Urothelium cell line (cell line): ENCODE data around the gene LIMA1.
"Not testable (repeated sequence)": the region's sequence is repeated elsewhere in the genome, so short reads cannot be mapped to it uniquely, and the experiment has no call there.

Experiments
- DNase-seq: peaks from one replicate; pipeline ENCODE4 v3.0.0; 2011; ENCODE audit warnings: low spot score, mixed read lengths
- FAIRE-seq: peaks from 2 replicates; lab custom pipeline; 2011; peaks lifted over from hg19 to GRCh38; lab: Jason Lieb, UNC

LIMA1 gene

DNA sequence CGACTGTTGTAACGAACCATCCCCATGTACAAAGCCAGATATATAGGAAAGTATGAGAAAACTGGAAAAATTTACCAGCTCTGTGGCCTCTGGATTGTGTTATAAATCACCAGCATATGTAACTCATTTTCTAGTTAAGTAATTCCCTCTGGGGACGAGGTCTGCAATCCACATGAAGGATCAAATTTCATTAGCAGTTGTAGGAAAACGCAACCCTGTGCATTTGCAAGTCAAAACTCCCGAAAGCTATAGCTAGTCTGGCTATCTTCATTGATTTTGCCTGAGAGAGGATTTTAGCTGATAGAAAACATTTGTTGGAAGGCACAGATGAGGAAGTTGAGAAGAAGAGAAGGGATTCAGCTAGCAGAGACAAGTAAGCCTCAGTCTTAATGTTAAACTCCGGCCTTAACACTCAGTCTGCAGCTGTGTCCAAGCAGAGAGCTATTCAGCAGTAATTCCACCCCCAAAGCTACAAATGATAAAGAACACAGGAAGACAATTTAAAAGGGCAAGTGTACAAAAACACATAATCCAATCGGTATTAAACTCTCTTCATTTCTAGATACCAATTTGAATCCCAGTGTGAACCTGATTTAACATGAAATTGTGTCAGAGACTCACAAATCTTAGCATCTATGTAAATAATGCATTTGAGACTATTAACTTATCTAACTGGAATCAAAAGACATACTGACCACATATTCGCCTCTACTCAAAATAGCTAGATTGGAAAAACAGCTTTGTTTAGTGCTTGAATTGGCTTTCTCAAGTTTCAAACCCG lies 61.9 kb downstream of the LIMA1 start:
- FAIRE-seq (no peak), DNase-seq (no peak)

DNA sequence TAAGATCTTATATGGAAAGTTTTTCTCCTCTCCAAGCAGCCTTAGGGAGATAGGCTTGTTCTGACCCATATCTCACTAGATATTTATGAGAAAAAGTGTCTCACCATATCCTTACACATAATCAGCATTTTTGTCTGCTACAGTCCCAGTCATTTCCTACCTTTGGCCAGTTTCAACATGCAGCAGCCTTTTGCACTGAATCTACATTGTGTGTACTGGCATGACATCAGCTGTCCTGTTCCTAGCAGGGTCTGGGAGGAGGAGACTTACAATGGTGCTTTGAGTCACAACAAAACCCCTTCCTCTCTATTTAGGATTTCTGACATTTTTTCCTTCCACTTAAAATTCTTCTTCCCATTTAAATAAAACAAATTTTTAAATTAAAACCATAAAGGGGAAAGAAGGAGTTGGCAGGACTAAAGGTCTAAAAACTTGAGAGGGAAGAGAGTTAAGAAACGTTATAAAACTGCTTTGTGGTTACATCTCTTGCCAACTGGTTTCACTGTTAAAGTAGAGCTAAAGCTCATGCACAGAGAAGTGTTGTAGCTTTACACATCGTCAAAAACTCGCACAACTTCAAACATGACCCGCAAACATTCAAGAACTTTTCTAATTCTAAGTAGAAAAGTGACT lies 62.8 kb downstream of the LIMA1 start:
- DNase-seq, result peak; percentile 36
- no peak for FAIRE-seq

DNA sequence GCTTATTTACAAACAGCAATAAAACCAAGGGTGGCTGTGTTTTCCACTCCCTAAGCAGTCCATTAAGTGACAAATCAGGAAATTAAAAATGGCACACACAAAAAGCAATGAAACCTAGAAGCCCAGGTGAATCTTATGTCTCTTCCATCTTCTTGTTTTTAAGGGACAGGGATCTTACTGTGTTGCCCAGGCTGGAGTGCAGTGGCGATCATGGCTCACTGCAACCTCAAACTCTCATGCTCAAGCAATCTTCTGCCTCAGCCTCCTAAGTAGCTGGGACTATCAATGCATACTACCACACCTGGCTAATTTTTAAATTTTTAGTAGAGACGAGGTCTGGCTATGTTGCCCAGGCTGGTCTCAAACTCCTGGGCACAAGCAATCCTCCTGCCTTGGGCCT lies 63.8 kb downstream of the LIMA1 start:
- no peak for DNase-seq
- no peak for FAIRE-seq

DNA sequence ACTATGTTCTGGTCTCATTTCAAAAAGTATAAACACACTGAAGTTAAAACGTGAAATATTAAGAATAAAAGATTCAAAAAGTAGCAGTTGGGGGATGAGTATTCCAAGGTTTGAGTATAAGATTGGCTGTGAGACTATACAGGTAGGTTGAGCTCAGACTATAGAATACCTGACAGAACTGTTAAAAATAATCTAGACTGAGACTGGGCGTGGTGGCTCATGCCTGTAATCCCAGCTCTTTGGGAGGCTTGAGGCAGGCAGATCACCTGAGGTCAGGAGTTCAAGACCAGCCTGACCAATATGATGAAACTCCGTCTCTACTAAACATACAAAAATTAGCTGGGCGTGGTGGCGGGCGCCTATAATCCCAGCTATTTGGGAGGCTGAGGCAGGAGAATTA lies 64.3 kb downstream of the LIMA1 start:
- not testable (repeated sequence) for FAIRE-seq, DNase-seq

DNA sequence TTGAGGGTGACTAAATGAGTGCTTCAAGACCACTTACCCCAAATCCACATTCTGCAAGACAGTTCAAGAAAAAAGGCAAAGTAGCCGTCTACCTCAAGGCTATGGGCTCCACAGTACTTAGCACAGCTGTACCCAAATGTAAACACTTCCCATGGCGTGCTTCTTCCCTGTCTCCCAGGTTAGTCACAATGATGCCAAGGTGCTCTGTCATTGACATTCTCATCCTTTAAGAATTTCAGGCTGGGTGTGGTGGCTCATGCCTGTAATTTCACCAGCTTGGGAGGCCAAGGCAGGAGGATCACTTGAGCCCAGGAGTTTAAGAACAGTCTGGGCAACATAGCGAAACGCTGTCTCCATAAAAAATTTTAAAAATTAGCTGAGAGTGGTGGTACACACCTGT lies 64.9 kb downstream of the LIMA1 start:
- DNase-seq, result peak; percentile 57

DNA sequence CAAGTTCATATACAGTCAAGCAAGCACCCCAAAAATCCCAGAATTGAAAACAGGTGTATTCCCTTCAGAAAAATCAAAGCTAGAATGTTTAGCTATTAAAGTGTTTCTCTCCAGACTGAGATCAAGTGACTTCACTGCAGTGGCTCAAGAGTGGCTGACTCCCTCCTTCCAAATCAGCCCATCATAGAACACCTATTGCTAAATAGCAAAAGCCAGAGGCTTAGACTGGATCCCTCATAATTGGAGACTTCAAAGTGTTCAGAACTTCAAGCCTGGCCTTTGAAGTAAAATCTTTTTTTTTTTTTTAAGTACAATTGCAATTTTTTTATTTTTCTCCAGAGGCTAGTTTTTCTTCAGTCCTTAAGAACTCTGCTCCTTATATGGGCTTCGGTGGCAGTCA lies 66.1 kb downstream of the LIMA1 start:
- DNase-seq (no peak), FAIRE-seq (no peak)

More for the DNA sequence above, 64.9 kb downstream of the LIMA1 start:
- no peak for FAIRE-seq

DNA sequence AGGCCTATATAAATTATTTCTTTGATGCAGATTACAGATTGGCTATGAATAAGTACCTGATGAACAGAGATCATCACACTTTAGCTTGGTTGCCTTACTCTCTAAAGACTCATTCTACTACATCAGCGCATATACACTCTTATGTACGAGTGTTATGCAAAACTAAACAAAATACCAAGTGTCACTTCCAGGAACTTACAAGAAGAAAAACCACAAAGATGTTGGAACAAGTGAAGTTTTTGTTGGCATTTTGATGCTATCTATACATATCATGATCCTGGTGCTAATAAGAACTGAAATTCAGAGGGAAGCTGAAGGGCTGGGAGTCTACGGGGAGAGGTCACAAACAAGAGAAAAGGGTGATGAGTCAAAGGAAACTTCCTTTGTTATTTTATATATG lies 68.3 kb downstream of the LIMA1 start:
- FAIRE-seq (no peak), DNase-seq (no peak)

DNA sequence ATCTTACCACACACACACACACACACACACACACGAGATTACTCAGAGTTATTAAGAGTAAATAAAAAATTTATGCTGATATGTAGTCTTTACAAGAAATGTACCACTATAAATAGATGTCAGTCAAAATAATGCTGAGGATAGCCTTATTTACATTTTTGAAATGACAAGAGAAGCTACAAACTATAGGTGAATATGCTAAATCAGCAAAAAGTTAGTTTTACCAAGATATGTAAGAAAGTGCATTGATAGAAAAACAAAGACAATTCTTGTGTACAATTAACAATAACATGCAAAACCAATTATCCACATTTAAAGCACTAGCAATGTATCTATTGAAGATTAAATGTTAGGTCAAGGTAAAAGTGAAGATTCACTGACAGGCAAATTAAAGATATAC lies 69.3 kb downstream of the LIMA1 start:
- FAIRE-seq (no peak), DNase-seq (no peak)

DNA sequence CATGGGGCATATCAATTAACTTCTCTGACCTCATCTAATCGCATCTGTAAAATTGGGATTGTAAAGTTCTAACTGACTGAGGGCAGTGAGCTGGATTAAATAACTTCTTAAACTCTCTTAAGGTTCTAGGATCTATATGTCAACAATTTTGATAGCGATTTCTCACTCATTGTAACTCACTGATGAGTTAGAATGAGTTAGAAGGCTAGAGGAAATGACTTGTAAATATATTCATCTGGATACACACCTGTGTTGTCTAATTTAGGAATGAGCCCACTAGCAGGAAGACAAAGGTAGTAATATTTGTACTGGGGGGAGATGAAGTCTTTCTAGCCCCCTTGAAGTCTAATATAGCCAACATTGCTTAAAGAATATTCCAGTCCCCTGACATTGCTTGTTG lies 69.9 kb downstream of the LIMA1 start:
- FAIRE-seq, result no peak
- DNase-seq, result no peak

DNA sequence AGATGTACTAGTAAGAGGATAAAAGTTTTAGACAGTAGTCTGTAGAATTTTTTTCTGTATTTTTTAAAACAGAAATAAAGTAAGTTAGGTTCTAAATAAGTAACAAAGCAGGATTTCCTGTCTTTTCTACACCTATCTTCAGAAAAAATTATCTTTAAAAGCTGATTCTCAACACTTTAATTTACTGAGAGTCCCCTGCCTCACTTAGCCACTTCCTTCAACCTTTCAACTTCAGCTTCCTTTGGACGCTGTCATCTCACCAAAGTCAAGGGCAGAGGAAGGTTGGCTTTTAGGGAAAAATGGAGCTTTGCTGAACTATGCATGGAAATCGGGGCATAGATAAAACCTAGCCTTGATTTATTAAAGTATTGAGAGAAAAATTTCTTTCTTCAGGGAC lies 71.3 kb downstream of the LIMA1 start:
- FAIRE-seq, result no peak
- no peak for DNase-seq

DNA sequence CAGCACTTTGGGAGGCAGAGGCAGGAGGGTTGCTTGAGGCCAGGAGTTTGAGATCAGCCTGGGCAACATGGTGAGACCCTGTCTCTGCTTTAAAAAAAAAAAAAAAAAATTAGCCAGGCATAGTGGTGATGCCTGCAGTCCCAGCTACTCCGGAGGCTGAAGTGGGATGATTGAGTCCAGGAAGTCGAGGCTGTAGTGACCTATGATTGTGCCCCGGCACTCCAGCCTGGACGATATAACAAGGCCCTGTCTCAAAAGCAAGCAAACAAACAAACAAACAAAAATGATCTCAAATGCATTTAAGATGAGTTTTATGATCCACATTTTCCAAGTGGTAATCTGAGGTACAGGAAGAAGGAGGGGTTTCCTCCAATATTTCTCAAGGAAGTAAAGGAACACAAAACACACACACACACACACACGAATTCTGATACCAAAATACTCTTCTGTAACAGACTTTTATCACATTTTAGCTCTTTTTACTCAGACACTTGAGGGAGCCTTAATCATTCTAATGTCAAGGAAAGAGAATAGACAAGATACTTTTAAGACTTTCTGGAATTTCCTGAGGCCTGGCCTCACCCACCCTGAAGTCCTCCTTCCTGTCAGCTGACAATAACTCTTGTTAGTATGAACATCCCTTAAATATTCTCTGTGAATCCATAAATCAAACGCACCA lies 71.8 kb downstream of the LIMA1 start:
- FAIRE-seq (no peak), DNase-seq (no peak)

DNA sequence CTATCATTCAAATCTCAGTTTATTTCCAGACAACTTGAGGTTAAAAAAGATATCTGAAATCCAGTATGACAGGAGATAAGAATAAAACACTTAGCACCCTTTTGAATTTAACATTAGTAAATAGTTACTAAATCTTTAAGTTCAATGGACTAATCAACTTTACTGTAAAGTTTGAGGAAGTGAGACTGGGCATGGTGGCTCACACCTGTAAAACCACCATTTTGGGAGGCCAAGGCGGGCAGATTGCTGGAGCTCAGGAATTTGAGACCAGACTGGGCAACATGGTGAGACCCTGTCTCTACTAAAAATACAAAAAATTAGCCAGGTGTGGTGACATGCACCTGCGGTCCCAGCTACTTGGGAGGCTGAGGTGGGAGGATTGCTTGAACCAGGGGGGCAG lies 75.9 kb downstream of the LIMA1 start:
- FAIRE-seq (no peak), DNase-seq (no peak)

DNA sequence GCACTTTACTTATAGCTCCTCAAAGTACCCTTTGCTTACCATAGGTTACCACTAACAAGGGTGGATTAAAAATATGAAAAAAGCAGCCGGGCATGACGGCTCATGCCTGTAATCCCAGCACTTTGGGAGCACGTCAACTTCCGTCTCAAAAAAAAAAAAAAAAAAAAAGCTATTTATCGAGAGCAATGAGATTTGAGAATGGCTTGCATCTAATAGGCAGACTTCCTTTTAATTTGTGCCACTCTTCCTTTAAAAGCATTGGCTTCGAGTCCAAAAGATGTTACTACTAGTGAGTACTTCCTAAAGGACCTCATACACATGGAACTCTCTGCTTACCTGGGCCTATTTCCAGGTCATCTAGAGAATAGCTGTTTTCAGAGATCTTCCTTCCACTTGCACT lies 77.7 kb downstream of the LIMA1 start:
- no peak for FAIRE-seq
- DNase-seq, result no peak

DNA sequence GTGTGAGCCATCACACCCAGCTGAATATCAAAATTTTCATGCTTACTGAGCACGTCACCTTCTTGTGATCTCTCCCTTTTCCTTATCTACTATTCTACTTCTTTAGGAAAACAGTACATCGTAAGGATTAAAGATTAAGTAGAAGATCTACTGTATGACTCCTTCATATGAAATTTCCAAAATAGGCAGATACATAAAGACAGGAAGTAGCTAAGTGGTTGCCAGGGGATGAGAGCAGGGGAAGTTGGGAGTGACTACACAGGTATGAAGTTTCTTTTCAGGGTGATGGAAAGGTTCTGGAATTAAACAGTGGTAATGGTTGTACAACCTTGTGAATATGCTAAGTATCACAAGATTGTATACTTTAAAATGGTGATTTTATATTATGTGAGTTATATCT lies 79.6 kb downstream of the LIMA1 start:
- no peak for FAIRE-seq
- no peak for DNase-seq

DNA sequence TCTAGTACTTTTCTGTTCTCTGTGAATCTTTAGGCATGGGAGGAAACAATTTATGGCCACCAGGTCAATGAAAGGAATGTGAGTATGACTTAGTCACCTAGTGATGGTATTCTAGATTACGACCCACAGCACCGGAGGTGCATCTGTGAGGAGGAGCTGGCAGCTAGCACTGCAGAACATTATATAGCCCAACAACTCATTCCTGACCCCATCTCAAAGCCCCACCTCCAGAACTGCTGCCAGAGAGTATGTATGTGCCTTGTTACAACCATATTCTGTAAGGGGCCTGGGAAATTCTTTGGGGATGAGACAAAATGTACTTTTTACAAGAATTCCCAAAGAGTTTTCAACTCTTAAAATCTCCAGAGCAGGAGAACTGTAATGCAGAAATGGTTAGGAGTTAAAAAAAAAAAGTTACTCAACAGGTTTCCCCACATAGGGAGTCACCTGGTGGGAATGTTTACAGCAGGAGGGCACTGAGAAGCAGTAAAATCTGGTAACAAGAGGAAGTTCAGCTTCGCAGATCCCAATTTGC lies 81.3 kb downstream of the LIMA1 start:
- FAIRE-seq (no peak), DNase-seq (peak; percentile 67)

DNA sequence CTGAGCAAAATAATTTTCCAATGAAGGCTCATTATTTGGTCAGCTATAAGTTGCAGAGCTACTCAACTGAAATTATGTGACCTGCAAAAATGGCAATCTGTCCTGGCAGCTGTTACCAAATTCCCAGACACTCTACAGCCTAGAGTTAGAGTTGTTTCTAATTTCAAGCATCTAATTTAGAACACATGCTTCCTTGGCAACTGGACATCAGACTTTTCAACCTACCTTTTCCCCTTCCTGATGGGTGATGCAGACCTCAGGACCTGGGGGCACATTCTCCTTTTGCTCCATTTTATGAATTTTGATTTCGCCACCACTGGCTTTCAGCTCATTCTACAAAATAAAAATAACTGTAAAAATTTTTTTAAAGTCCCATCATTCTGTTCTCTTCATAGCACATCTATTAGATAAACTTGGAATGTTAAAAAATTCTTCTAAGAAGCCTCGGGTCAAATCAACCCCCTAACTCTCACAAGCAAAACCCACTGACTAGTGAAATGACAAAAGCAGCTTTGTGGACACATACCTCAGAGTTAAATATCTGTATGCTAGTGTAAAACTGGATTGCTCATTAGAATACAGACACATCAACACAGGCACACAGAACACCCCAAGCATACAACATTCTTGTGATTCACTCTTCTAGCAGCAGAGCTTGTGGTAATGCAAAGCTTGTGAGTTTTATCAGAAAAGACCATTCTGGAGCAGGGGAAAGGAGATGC lies 82.6 kb downstream of the LIMA1 start:
- FAIRE-seq, result no peak
- no peak for DNase-seq

DNA sequence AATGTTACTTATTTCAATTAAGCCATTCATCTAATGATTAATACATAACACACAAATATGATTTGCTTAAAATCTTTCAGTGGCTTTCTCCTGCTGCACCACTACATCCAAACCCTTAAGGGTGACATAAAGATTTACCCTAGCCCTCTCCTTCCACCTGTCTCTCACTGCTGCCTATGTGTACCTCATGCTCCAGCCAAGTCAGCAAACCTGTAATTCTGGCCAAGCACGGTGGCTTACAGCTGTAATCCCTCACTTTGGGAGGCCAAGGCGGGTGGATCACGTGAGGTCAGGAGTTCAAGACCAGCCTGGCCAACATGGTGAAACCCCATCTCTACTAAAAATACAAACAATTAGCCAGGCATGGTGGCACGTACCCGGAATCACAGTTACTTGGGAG lies 84.5 kb downstream of the LIMA1 start:
- DNase-seq (no peak), FAIRE-seq (no peak)

DNA sequence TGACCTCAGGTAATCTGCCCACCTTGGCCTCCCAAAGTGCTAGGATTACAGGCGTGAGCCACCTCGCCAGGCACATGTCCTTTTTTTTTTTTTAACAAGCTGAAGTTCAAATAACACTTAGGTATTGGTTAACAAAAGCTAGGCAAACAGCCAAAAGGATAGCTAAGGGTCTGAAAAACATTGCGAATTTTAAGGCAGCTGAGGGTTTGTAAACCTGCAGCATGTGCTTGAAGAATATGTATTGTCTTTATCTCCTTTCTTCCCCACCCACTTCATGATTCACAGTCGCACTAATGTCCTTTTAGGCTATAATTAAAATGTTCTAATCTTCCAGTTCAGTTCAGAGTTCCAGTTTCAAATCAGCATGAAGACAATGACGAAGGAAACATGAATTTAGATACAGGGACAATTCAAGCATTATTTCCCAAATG lies 86.0 kb downstream of the LIMA1 start:
- DNase-seq, result no peak
- FAIRE-seq, result no peak

DNA sequence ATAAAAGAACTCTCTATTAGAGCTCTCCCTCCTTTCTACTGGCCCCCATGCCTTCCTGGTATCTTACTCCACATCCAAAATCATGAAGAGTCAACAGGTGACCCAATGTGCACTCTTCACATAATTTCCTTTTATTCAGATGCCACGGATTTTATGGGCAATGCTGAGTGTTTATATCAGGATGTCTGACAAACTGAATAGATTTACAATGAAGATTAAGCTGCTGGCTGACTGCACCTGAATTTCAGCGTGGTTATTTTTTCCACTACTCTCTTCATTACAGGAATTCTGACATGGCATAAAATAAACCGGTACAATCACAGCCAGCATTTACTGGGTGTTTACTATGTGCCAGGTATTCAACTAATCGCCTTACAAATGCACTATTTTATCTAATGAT lies 86.8 kb downstream of the LIMA1 start:
- no peak for DNase-seq
- FAIRE-seq, result no peak

DNA sequence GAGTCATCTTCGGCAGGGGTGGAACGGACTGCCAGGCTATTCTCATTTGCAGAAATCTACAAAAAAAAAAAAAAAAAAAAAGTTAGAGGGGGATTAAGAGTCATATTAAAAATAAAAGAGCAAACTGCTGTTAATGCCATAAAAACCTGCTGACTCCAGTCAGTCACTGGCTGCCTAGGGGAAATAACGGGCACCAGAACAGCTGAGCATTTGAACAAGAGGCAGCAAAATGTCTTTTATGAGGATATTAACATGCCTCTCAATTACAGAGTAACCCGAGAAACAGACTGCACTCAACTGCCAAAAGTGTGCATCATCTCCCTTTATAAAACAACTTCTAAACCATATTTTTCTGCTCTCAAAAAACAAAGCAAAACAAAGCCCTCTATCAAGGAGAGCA lies 87.5 kb downstream of the LIMA1 start:
- FAIRE-seq (no peak), DNase-seq (no peak)

DNA sequence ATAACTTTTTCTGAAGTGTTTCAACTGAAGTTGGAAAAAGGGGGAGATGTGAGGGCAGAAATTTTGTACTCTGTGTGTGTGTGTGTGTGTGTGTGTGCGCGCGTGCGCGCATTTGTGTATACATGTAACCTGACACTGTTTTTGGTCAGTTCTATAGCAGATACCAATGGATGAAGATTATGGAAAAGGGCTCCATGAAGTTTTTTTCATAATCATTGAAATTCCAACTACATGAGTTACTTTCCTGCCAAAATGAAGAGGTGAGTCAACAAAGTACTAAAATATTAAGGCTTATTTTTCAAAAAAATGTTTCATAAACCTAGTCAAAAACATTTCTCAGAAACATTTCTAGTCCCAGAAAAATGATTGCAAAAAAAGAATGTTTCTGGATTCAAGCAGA lies 90.4 kb downstream of the LIMA1 start:
- DNase-seq, result no peak
- FAIRE-seq, result no peak
